GM18909 (cell line): ENCODE measurements around the gene HEPACAM2.
A peak's percentile ranks its signal among the peaks of the same experiment; 100 is the strongest.

Experiments used
- ATAC-seq: cut with Tn5 transposase; IDR thresholded peaks from one replicate; pipeline ENCODE4 v1.9.1; 2021; ENCODE audit warnings: mild to moderate bottlenecking; ENCODE audit not compliant: unreplicated experiment, poor library complexity

HEPACAM2 gene

GRCh38 chr7:93205046-93205445, 21.2 kb downstream of the HEPACAM2 start:
- ATAC-seq, result no peak

DNA sequence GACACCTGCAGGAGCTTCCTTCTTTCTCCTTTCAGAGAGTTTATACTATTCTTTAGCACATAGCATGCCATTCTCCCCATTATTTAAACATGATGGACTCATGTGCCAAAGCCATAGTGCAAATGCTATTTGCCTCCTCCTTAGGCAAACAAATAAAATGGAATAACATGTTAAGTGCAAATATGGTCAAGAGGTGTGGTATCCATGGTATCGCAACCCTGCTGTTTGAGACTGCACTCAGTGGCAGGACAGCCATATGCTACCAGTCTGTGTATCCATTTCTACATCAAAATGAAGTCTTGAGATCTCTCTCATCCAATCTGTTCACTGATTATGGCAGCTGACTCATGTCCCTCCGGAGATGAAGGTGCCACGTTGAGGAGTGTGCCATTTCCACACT, 22.8 kb downstream of the HEPACAM2 start:
- no peak for ATAC-seq

DNA sequence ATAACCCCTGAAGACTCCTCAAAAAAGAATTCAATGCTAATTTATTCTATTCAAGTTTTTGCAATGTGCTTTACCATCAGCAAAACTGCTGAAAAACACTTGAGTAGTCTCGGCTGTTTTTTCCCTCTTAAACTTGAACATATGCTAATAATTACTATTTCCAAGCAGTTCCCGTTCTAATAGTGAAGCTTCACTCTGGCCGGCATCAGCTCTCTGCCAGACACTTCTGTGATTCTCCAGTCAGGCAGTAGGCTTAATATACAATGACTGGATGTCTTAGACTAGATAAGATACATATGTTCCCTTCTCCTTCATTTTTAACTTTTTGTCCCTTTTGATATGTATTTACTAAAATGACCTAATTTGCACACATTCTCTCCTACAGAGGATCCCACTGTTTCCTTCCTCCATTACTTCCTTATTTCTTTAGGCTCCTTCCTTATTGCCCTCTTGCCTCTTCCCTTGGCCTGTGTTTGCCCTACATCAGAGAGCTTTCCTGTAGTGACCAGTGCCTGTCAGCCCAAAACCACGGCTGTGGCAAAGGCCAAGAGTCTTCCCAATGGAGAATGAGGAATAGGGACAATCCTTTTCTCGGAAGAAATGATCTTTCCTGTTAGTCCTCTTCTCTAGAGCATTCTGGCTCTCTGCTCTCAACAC, 23.5 kb downstream of the HEPACAM2 start:
- ATAC-seq, result no peak

DNA sequence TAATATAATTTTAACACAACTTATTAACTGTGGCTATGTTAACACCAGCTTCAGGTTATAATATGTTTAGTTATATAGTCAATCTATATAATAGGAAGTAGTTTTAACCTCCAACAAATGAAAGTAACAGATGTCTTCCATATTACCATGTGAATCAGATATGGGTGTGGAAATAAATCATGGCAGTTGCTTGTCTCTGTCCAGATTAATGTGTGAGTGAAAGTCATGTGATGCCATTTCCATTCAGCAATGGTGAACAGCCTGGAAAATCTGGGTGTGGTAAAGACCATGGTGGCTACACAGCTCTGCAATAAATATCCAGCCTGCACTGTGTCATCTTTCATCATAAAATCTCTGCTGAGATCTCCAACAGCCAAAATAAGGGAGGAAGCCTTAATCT, 27.8 kb downstream of the HEPACAM2 start:
- ATAC-seq, result no peak

DNA sequence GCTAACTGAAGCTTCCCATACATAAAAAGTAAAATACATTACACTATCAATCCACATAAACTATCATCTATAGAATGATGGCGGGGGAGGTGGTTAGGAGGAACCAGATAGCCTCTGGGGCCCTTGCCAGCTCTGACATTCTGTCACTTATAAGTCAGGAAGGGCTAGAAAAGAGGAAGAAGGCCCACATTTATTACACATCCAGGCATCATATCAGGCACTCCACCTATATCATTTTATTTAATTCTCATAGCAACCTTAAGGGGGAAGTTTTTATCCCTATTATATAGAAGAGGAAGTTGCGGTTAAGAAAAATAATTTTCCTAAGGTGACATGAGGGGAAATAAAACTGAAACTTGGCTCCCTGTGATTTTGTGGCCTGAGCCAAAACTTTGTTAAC, 29.9 kb downstream of the HEPACAM2 start:
- ATAC-seq, result no peak

DNA sequence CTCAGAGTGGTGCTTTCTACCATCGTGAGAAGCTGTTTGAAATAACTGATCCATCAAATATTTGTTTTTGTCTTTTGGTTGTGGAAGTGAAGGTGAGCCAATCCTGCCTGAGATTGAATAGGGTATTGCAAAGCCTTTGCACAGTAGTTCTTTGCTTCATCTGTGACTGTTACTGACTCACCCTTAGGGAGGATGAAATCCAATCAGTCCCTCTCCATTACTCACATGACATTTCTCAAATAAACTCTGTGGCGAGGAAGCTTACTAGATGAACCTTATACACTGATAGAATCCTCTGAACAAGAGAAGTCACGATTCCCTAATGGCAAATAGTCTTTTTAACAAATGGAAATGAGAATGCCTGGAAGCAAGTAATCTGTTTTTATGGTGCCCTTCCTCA, 31.9 kb downstream of the HEPACAM2 start:
- ATAC-seq, result no peak

DNA sequence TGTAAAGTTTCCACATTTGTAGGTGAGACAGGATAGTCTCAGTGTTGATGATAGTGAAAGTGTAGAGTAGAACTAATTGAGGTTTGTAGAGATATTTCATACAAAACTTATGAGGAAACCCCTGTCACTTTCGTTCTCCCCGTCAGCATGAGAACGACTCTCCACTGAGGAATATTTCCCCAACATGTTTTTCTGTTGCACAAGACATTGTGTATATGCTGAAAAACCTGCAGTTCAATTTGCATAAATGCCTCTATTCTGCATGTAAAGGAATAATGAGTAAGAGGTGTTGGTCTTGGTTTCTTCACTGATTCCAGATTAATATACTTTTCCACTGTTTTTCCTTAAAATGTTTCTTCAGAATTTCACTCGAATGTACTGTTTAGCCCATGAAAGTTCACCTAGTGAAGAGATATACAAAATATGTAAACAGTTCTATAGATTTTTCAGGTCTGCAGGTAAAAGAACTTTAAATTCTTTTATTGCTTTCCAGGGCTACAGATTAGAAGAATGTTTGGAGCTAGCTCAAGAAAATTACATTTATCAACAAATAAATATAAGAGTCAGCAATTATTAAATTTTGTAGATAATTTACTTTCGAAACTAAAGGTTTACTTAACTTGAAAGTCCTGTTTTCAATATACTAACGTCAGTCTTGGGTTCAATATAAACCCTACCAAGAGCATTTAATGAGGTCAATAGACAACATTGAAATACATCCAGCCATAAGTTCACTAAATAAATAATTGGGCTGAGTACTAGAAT, 37.2 kb downstream of the HEPACAM2 start:
- no peak for ATAC-seq

- ATAC-seq, result no peak
These were observed 40.8 kb downstream of the HEPACAM2 start for GRCh38 chr7:93185303-93186027.

DNA sequence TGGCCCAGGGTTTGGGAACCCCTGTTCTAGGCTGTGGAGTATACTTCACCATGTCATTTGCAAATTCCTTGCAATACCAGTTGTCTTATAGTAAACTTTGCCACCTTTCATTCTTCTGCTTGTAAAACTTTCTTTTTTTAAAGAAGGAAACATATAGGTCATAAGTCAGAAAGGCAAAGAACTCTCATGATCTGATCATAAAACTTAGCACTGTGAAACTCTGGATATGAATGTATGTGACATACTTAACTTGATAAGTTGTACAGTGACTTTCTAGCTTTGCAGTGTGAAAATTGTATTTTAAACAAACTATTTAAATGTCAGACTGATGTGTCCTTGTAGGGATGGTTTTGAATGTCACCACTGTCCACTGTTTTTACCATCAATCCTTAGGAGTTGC, 47.1 kb downstream of the HEPACAM2 start:
- ATAC-seq, result no peak

DNA sequence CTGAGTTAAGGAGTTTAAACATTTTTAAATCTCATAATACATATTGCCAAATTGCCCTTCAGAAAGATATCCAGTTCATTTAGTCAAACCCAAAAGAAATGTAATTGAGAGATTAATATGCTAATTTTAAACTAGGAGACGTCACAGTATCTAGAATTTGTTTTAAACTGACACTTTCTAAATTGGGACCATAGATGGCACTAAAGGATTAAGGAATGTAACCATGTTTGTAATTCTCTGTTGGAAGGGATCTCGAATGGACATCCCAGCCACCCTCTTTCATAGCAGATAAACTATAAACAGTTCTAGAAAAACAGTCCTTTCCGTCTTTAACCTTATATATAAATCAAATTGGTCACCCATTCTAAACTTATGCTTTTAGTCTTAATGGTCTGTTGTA, 48.1 kb downstream of the HEPACAM2 start:
- ATAC-seq, result no peak

- ATAC-seq, result no peak
These were observed 49.2 kb downstream of the HEPACAM2 start for GRCh38 chr7:93176992-93177580.

GRCh38 chr7:93175219-93175618, 51.0 kb downstream of the HEPACAM2 start:
- no peak for ATAC-seq

- ATAC-seq, result no peak
These were observed 53.6 kb downstream of the HEPACAM2 start for GRCh38 chr7:93172683-93173082.

GRCh38 chr7:93171606-93172226, 54.6 kb downstream of the HEPACAM2 start:
- no peak for ATAC-seq

- ATAC-seq, result peak; percentile 100
These were observed 60.8 kb downstream of the HEPACAM2 start for GRCh38 chr7:93165447-93165846.

DNA sequence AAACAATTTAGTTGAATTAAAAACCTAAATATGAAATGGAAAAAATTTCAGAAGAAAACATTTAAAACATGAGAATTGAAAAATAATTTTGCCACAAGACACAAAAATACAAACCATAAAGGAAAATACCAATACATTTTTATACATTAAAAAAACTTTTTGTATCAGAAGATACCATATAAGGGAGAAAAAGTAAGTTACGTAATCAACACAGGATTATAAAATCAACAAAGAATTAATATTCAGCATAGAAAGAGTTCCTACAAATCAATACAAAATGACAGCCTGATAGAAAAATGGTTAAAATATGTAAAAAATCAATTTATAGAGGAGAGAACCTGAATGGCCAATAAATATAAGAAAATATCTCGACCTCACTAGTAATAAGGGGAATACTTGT, 61.5 kb downstream of the HEPACAM2 start:
- no peak for ATAC-seq

GRCh38 chr7:93161181-93161762, 65.0 kb downstream of the HEPACAM2 start:
- no peak for ATAC-seq

GRCh38 chr7:93160410-93160809, 65.9 kb downstream of the HEPACAM2 start:
- no peak for ATAC-seq

GRCh38 chr7:93159490-93159889, 66.8 kb downstream of the HEPACAM2 start:
- ATAC-seq, result no peak

GRCh38 chr7:93156884-93157283, 69.4 kb downstream of the HEPACAM2 start:
- no peak for ATAC-seq
